ENCODE measurements around the gene CDC20. TPM values are rescaled to one million over a fixed set of nuclear protein-coding genes. Genes with fewer than 3 reads are reported as not detected.

Gene CDC20
- total and polyA plus RNA-seq, 2 donors from 2014 or later: 2.7 to 3.9 TPM

DNA sequence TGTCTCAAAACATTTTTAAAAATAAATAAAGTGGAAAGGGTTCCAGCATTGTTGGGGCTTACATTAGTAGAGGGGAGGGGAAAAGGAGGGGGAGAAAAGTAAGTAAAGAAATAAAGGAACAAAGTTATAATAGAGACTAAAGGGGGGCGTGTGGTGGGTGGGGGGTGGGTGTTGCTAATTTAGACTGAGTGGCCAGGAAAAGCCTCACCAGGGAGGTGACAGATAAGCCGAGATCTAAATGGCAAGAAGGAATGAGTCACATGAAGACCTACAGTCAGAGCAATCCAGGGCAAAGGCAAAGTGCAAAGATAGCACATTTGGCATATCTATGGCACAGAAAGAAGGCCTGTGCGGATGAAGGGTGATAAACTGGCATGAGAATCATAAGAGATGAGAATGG, 13.7 kb upstream of the CDC20 start:
- Histone ChIP-seq H3K4me3 (ENCODE audit: low read length in 3 of 3) (no peak overlapping the region), H3K9ac (ENCODE audit: low read length in 3 of 3) (no peak overlapping the region), H3K36me3 (ENCODE audit: control insufficient read depth in 2 of 3, insufficient read depth in 3 of 3, low read length in 3 of 3) (no peaks in the 10 kb centered on the region), H3K27me3 (ENCODE audit: control insufficient read depth, insufficient read depth, low read length) (no peaks in the 10 kb centered on the region), H3K4me1 (ENCODE audit: control insufficient read depth in 2 of 3, insufficient read depth in 2 of 3, low read depth in 1 of 3, low read length in 3 of 3) (peaks cover 3 to 14% (median 5%) of the 10 kb centered on the region in 3 donors), H3K27ac (ENCODE audit: low read depth in 2 of 2, low read length in 2 of 2) (no peak overlapping the region), H3K9me3 (ENCODE audit: control insufficient read depth in 2 of 3, insufficient read depth in 1 of 3, low read length in 3 of 3) (no peaks in the 10 kb centered on the region)
- intact Hi-C loops (cut with DNase I): no loop called here
- DNase-seq (no peak), FAIRE-seq (no peak)
- TF ChIP-seq CTCF (IDR thresholded peaks at IDR 0.05; ENCODE audit: borderline replicate concordance, extremely low read depth, insufficient read depth): no peak

DNA sequence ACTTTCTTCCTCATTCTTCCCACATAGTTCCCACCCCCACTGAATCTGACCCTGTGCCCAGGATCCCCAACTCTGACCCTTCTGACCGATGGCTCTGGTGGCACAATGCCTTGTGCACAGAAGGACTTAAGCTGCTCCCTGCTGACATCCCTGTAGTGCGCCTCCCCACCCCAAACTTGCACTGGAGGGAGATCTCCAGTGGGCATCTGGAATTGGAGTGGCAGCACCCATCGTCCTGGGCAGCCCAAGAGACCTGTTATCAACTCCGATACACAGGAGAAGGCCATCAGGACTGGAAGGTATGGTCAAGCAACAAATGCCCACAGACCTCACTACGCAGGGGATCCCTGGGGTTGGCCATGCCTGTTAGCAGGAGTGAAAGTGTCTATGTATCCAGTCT, 12.1 kb upstream of the CDC20 start:
- FAIRE-seq (no peak), DNase-seq (no peak)
- Histone ChIP-seq H3K9me3 (ENCODE audit: control insufficient read depth in 2 of 3, insufficient read depth in 1 of 3, low read length in 3 of 3) (no peaks in the 10 kb centered on the region), H3K36me3 (ENCODE audit: control insufficient read depth in 2 of 3, insufficient read depth in 3 of 3, low read length in 3 of 3) (no peaks in the 10 kb centered on the region), H3K4me3 (ENCODE audit: low read length in 3 of 3) (no peak overlapping the region), H3K9ac (ENCODE audit: low read length in 3 of 3) (no peak overlapping the region), H3K27ac (ENCODE audit: low read depth in 2 of 2, low read length in 2 of 2) (no peak overlapping the region), H3K27me3 (ENCODE audit: control insufficient read depth, insufficient read depth, low read length) (no peaks in the 10 kb centered on the region), H3K4me1 (ENCODE audit: control insufficient read depth in 2 of 3, insufficient read depth in 2 of 3, low read depth in 1 of 3, low read length in 3 of 3) (peaks cover 3 to 17% (median 9%) of the 10 kb centered on the region in 3 donors)
- no peak for TF ChIP-seq CTCF (IDR thresholded peaks at IDR 0.05; ENCODE audit: borderline replicate concordance, extremely low read depth, insufficient read depth)
- intact Hi-C loops (cut with DNase I): no loop called here

DNA sequence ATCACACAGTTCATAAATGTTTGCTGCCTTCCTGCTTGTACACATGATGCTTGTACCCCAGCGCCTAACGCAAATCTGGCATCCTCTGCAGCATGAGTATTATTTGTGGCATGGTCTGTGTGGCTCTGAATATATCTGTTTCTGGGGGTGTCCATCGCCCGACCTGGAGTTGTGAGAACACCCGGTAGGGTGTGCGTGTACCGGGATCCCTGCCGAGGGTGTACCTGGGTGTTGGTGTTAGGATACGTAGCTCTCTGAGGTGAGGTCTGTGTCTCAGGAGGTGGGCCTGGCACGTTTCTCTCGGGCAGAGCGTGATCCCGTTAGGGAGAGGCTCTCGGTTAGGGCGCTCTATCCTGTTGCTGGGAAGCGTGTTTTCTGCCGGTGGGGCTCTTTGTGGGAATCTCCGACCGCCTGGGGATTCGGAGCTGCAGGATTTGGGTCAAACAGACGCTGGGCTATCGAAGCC, 10.4 kb upstream of the CDC20 start:
- Histone ChIP-seq H3K9ac (ENCODE audit: low read length in 3 of 3) (peak overlapping the region; percentile 10 to 49 (median 16)), H3K4me1 (ENCODE audit: control insufficient read depth in 2 of 3, insufficient read depth in 2 of 3, low read depth in 1 of 3, low read length in 3 of 3) (peaks cover 3 to 17% (median 9%) of the 10 kb centered on the region in 3 donors), H3K36me3 (ENCODE audit: control insufficient read depth in 2 of 3, insufficient read depth in 3 of 3, low read length in 3 of 3) (no peaks in the 10 kb centered on the region), H3K4me3 (ENCODE audit: low read length in 3 of 3) (peak overlapping the region; percentile 26 to 70 (median 46)), H3K27me3 (ENCODE audit: control insufficient read depth, insufficient read depth, low read length) (no peaks in the 10 kb centered on the region), H3K9me3 (ENCODE audit: control insufficient read depth in 2 of 3, insufficient read depth in 1 of 3, low read length in 3 of 3) (no peaks in the 10 kb centered on the region), H3K27ac (ENCODE audit: low read depth in 2 of 2, low read length in 2 of 2) (peak overlapping the region; percentile 97 to 98)
- TF ChIP-seq CTCF (IDR thresholded peaks at IDR 0.05; ENCODE audit: borderline replicate concordance, extremely low read depth, insufficient read depth): no peak
- DNase-seq (peak in 1 of 5 donors; percentile 77), FAIRE-seq (no peak)
- intact Hi-C loops (cut with DNase I): no loop called here

All from kidney (tissue), 14 donors.